Osteoblast (primary cell): Measurements from ENCODE around the gene FLACC1. TPM values are rescaled to one million over a fixed set of nuclear protein-coding genes. Genes with fewer than 3 reads are reported as not detected.

ENCODE experiments used
- DNase-seq: peaks from one replicate; pipeline ENCODE4 v3.0.0; 2011; ENCODE audit warnings: low spot score, mixed read lengths; ENCODE audit not compliant: insufficient read length; ENCODE audit errors: missing footprints
- H2AFZ ChIP-seq: 2 replicates; pipeline ENCODE4 v1.6.0; 2011; ENCODE audit warnings: mild to moderate bottlenecking, low read length
- H3K27ac ChIP-seq: 2 replicates; pipeline ENCODE4 v1.5.1; 2011; ENCODE audit warnings: mild to moderate bottlenecking, low read depth, low read length, moderate library complexity
- H3K27me3 ChIP-seq: 2 replicates; pipeline ENCODE4 v1.6.0; 2012; ENCODE audit warnings: mild to moderate bottlenecking, control low read depth, inconsistent platforms, low read length, moderate library complexity; ENCODE audit not compliant: insufficient read depth
- H3K36me3 ChIP-seq: 2 replicates; pipeline ENCODE4 v1.5.1; 2011; ENCODE audit warnings: mild to moderate bottlenecking, low read length, control low read depth, moderate library complexity; ENCODE audit not compliant: insufficient read depth
- H3K4me1 ChIP-seq: 2 replicates; pipeline ENCODE4 v1.5.1; 2011; ENCODE audit warnings: mild to moderate bottlenecking, low read length, control low read depth, moderate library complexity; ENCODE audit not compliant: insufficient read depth
- H3K4me2 ChIP-seq: 2 replicates; pipeline ENCODE4 v1.6.0; 2011; ENCODE audit warnings: mild to moderate bottlenecking, low read length; ENCODE audit not compliant: insufficient read depth
- H3K4me3 ChIP-seq: fragments of 200-600 bp; sonication (generic); 3 replicates; pipeline ENCODE4 v1.5.1; 2012; ENCODE audit warnings: mild to moderate bottlenecking, low read length, inconsistent platforms; ENCODE audit not compliant: insufficient read depth
- H3K79me2 ChIP-seq: 2 replicates; pipeline ENCODE4 v1.6.0; 2012; ENCODE audit warnings: mild to moderate bottlenecking, low read length, control low read depth, inconsistent platforms; ENCODE audit not compliant: insufficient read depth
- H3K9me3 ChIP-seq: 2 replicates; pipeline ENCODE4 v1.5.1; 2011; ENCODE audit warnings: low read depth, low read length, control low read depth
- H4K20me1 ChIP-seq: 2 replicates; pipeline ENCODE4 v1.6.0; 2012; ENCODE audit warnings: mild to moderate bottlenecking, low read length, control low read depth; ENCODE audit not compliant: insufficient read depth
- total RNA-seq: library from RNA; depleted of rRNA; stranded (reverse); fragments of >200 nt; gene quantifications from 2 replicates; pipeline ENCODE4 v1.2.3, GENCODE V29; 2012
- TF ChIP-seq, protein P1 (sequence below): IDR thresholded peaks from 2 replicates; pipeline ENCODE4 v1.5.1; 2011; ENCODE audit warnings: mild to moderate bottlenecking, low read depth, low read length, moderate library complexity; ENCODE audit errors: extremely low read depth

The FLACC1 gene
- total RNA-seq, 1 donor: 0.72 TPM

- no peaks in the 10 kb centered on the region for H3K79me2 ChIP-seq
- H3K4me3 ChIP-seq: no peak overlapping the region
- H3K36me3 ChIP-seq: no peaks in the 10 kb centered on the region
- no peak overlapping the region for H2AFZ ChIP-seq
- DNase-seq: peak; percentile 26
- no peaks in the 10 kb centered on the region for H4K20me1 ChIP-seq
- no peaks in the 10 kb centered on the region for H3K9me3 ChIP-seq
- no peaks in the 10 kb centered on the region for H3K4me1 ChIP-seq
- TF ChIP-seq, protein P1, sequence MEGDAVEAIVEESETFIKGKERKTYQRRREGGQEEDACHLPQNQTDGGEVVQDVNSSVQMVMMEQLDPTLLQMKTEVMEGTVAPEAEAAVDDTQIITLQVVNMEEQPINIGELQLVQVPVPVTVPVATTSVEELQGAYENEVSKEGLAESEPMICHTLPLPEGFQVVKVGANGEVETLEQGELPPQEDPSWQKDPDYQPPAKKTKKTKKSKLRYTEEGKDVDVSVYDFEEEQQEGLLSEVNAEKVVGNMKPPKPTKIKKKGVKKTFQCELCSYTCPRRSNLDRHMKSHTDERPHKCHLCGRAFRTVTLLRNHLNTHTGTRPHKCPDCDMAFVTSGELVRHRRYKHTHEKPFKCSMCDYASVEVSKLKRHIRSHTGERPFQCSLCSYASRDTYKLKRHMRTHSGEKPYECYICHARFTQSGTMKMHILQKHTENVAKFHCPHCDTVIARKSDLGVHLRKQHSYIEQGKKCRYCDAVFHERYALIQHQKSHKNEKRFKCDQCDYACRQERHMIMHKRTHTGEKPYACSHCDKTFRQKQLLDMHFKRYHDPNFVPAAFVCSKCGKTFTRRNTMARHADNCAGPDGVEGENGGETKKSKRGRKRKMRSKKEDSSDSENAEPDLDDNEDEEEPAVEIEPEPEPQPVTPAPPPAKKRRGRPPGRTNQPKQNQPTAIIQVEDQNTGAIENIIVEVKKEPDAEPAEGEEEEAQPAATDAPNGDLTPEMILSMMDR: no peak
- no peak overlapping the region for H3K27ac ChIP-seq
- H3K27me3 ChIP-seq: no peaks in the 10 kb centered on the region
- no peak overlapping the region for H3K4me2 ChIP-seq
Observed at GRCh38 chr2:201250741-201251140, 106.4 kb downstream of the FLACC1 start.

- Histone ChIP-seq H3K27ac (no peak overlapping the region), H4K20me1 (no peaks in the 10 kb centered on the region), H3K4me2 (no peak overlapping the region), H3K36me3 (no peaks in the 10 kb centered on the region), H3K27me3 (no peaks in the 10 kb centered on the region), H3K79me2 (no peaks in the 10 kb centered on the region), H3K4me3 (no peak overlapping the region), H3K4me1 (no peaks in the 10 kb centered on the region), H2AFZ (no peak overlapping the region), H3K9me3 (no peaks in the 10 kb centered on the region)
- no peak for DNase-seq
- TF ChIP-seq, protein P1: no peak
Observed at GRCh38 chr2:201249889-201250288, 107.3 kb downstream of the FLACC1 start.

DNA sequence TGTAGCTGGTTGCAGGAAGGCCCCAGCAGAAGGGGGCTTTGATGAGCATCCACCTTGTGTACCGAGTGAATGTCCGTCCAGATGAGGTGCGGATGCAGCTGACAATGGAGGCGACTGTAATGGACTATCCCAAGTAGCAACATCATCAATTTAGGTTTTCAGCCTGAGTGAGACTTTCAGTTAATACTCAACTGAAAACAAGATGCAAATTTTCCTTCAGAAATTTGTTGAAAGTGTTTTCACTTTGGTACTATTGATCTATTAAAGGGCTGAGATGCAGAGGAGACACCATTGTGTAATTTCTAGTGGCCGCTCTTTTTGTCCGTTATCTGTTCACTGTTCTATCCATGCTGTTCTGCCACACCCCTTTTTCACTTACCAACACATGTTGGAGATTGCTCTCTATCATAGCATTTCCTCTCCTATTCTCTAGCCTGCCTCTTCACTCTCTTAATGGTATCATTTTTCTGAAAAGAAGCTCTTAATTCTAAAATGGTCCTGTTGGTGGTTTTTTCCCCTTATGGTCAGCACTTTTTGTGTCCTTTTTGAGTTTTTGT lies 108.8 kb downstream of the FLACC1 start:
- H3K4me3 ChIP-seq: no peak overlapping the region

GRCh38 chr2:201246280-201246679 lies 110.9 kb downstream of the FLACC1 start:
- Histone ChIP-seq H2AFZ (peak overlapping the region; percentile 46), H3K4me1 (no peaks in the 10 kb centered on the region), H3K27ac (no peak overlapping the region), H3K4me3 (no peak overlapping the region), H3K27me3 (no peaks in the 10 kb centered on the region), H4K20me1 (no peaks in the 10 kb centered on the region), H3K36me3 (no peaks in the 10 kb centered on the region), H3K9me3 (no peaks in the 10 kb centered on the region), H3K4me2 (no peak overlapping the region), H3K79me2 (no peaks in the 10 kb centered on the region)
- TF ChIP-seq, protein P1: no peak
- DNase-seq: no peak

More for the DNA sequence above, 108.8 kb downstream of the FLACC1 start:
- no peaks in the 10 kb centered on the region for H3K9me3 ChIP-seq
- no peaks in the 10 kb centered on the region for H3K79me2 ChIP-seq
- no peaks in the 10 kb centered on the region for H3K36me3 ChIP-seq
- no peaks in the 10 kb centered on the region for H3K4me1 ChIP-seq
- no peaks in the 10 kb centered on the region for H4K20me1 ChIP-seq
- H3K4me2 ChIP-seq: no peak overlapping the region
- no peaks in the 10 kb centered on the region for H3K27me3 ChIP-seq
- no peak overlapping the region for H3K27ac ChIP-seq
- H2AFZ ChIP-seq: no peak overlapping the region
- no peak for DNase-seq
- TF ChIP-seq, protein P1: no peak
